Ascending aorta (tissue), 2 donors: ENCODE data around the gene DSE. TPM values are rescaled to one million over a fixed set of nuclear protein-coding genes. Genes with fewer than 3 reads are reported as not detected.

Experiments used
- DNase-seq, 2 donors: peaks; one replicate each; pipeline ENCODE4 v3.0.0-alpha.2; 2019; ENCODE audit warnings: low spot score in 2 of 2
- H3K27ac ChIP-seq, 2 donors: fragments of 200-600 bp; sonication (generic); one replicate each; pipeline ENCODE4 v1.5.1; 2016 to 2017; ENCODE audit warnings: mild to moderate bottlenecking in 1 of 2
- H3K27me3 ChIP-seq: fragments of 200-600 bp; sonication (generic); one replicate; pipeline ENCODE4 v1.5.1; 2017
- H3K36me3 ChIP-seq, 2 donors: fragments of 200-600 bp; sonication (generic); one replicate each; pipeline ENCODE4 v1.5.1; 2016
- H3K4me1 ChIP-seq, 2 donors: fragments of 200-600 bp; sonication (generic); one replicate each; pipeline ENCODE4 v1.5.1; 2016 to 2017; ENCODE audit warnings: mild to moderate bottlenecking in 1 of 2
- H3K4me3 ChIP-seq, 2 donors: fragments of 200-600 bp; sonication (generic); one replicate each; pipeline ENCODE4 v1.5.1; 2016 to 2017; ENCODE audit warnings: mild to moderate bottlenecking in 1 of 2
- H3K9me3 ChIP-seq, 2 donors: fragments of 200-600 bp; sonication (generic); one replicate each; pipeline ENCODE4 v1.5.1; 2016
- CTCF ChIP-seq, 3 experiments: fragments of 200-600 bp in 2 of 3; fragments of 450-650 bp in 1 of 3; sonication (generic) in 2 of 3; IDR thresholded peaks; one replicate each; pipeline ENCODE4 v1.5.1; 2016 to 2019; ENCODE audit warnings: antibody characterized with exemption in 3 of 3, mild to moderate bottlenecking in 1 of 3, moderate library complexity in 1 of 3
- intact Hi-C: fragments of 100-400 bp; cut with DNase I; formaldehyde crosslinking; loops from one replicate; pipeline ENCODE4 v1.15.1; 2023
- total RNA-seq: library from RNA; depleted of rRNA; stranded (reverse); fragments of >200 nt; gene quantifications from one replicate; pipeline ENCODE4 v1.1.0, GENCODE V29; 2016

The DSE gene
- total RNA-seq, 1 donor from 2014 or later = 27.6 TPM

- Histone ChIP-seq H3K9me3 (no peaks in the 10 kb centered on the region), H3K4me1 (no peaks in the 10 kb centered on the region), H3K27me3 (no peaks in the 10 kb centered on the region), H3K4me3 (no peak overlapping the region), H3K27ac (no peak overlapping the region), H3K36me3 (no peaks in the 10 kb centered on the region)
- no peak for TF ChIP-seq CTCF (IDR thresholded peaks at IDR 0.05)
- no peak for DNase-seq
- intact Hi-C loops = no loop called here
These were observed 104.4 kb downstream of the DSE start for GRCh38 chr6:116475141-116475540.

- intact Hi-C loops = no loop called here
- Histone ChIP-seq H3K9me3 (no peaks in the 10 kb centered on the region), H3K4me1 (no peaks in the 10 kb centered on the region), H3K27me3 (no peaks in the 10 kb centered on the region), H3K27ac (no peak overlapping the region), H3K36me3 (no peaks in the 10 kb centered on the region), H3K4me3 (no peak overlapping the region)
- TF ChIP-seq CTCF (IDR thresholded peaks at IDR 0.05) = no peak
- DNase-seq = no peak
These were observed 105.4 kb downstream of the DSE start for GRCh38 chr6:116476002-116476678.

GRCh38 chr6:116482780-116483179, 112.0 kb downstream of the DSE start:
- TF ChIP-seq CTCF (IDR thresholded peaks at IDR 0.05) = no peak
- H3K36me3 ChIP-seq = no peaks in the 10 kb centered on the region
- no peaks in the 10 kb centered on the region for H3K27me3 ChIP-seq
- H3K4me3 ChIP-seq = no peak overlapping the region
- H3K27ac ChIP-seq = no peak overlapping the region
- intact Hi-C loops = no loop called here
- no peaks in the 10 kb centered on the region for H3K9me3 ChIP-seq
- H3K4me1 ChIP-seq = no peaks in the 10 kb centered on the region
- DNase-seq = no peak

GRCh38 chr6:116483616-116484015, 112.9 kb downstream of the DSE start:
- DNase-seq = no peak
- intact Hi-C loops = no loop called here
- H3K4me3 ChIP-seq = no peak overlapping the region
- no peaks in the 10 kb centered on the region for H3K27me3 ChIP-seq
- no peak overlapping the region for H3K27ac ChIP-seq
- no peaks in the 10 kb centered on the region for H3K9me3 ChIP-seq
- no peaks in the 10 kb centered on the region for H3K4me1 ChIP-seq
- no peaks in the 10 kb centered on the region for H3K36me3 ChIP-seq
- TF ChIP-seq CTCF (IDR thresholded peaks at IDR 0.05) = no peak

GRCh38 chr6:116485559-116486184, 114.9 kb downstream of the DSE start:
- intact Hi-C loops = no loop called here
- Histone ChIP-seq H3K4me1 (no peaks in the 10 kb centered on the region), H3K9me3 (no peaks in the 10 kb centered on the region), H3K27me3 (no peaks in the 10 kb centered on the region), H3K4me3 (no peak overlapping the region), H3K36me3 (no peaks in the 10 kb centered on the region), H3K27ac (no peak overlapping the region)
- DNase-seq = no peak
- TF ChIP-seq CTCF (IDR thresholded peaks at IDR 0.05) = no peak
